HG03378 (cell line): Measurements from ENCODE around the gene ARID3B.
A peak's percentile ranks its signal among the peaks of the same experiment; 100 is the strongest.
"Not testable (repeated sequence)": the region's sequence is repeated elsewhere in the genome, so short reads cannot be mapped to it uniquely, and the experiment has no call there.

ENCODE experiments used
- ATAC-seq: cut with Tn5 transposase; IDR thresholded peaks from one replicate; pipeline ENCODE4 v1.9.1; 2021; ENCODE audit warnings: mild to moderate bottlenecking, moderate library complexity; ENCODE audit not compliant: unreplicated experiment

ARID3B gene

DNA sequence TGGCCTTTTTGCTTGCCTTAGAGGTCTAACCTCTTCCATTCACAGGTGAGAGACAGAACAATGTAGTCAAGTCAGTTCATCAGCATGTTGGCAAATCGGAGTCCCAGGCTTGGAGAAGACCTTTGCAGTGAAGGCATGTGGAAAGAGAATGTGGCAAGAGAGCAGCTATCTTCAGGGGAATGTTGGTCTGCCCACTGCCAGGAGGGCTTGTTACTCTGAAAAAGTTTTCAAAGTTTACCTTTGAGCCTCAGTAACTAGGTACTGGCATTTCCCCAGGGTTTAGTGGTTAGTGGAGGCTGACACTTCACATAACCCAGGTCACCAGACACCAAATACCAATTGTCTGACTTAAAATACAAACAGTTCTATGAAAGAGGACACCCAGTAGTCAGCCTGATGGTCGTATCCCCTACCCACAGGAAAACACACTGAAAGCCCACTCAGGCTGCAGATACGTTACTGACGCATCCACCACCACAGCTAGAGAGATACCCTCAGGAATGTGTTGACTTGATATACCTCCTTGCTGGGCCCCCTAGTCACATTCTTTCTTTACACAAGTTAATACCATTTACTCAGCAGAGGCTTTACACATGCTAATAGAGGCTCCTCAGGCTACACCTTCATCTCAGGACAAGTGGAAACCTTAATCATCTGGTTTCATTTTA is 9.7 kb upstream of the ARID3B start:
- ATAC-seq, result no peak

DNA sequence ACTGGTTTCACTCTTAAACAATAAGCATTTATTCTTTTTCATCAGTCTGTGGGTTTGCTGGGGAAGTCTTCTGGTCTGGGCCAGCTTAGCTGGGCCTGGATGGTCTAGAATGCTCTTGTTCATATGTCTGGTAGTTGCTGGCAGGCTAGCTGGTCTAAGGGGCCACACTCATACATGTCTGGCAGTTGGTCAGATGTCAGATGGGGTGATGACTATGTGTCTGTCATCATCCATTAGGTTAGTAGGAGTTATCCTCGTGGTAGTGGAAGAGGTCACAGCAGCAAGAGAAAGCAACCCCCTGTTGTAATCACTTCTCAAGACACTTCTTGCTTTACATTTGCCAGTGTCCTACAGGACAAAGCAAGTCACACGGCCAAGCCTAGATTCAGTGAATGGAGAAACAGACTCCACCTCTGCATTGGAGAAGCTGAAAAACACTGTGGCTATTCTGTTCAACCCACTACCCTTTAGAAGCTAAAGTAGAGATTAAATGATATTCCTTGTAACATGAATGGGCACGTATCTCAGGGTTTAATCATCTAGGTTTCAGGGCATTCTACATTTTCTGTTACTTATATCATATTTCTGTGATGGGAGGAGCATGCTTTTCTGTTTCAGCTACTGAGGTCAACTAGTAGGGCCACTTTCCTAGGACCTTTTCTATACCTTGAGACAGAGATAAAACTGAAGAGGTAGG is 5.5 kb upstream of the ARID3B start:
- no peak for ATAC-seq

DNA sequence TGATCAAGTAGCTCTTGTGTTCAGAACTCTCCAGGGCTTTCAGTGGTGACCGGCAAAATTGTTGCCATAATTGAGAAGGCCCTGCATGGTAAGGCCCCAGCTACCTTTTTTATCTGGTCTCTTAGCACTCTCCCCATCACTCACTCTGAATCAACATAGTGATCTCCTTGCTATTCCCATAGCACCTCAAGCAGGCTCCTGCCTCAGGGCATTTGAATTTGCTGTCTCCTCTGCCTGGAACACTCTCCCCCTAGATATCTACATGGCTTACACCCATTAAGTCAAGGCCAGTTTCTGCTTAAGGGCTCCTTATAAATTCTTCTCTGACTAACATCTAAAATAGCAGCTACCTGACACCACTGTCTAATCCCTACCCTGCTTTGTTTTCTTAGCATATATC is 3.3 kb upstream of the ARID3B start:
- ATAC-seq, result no peak

DNA sequence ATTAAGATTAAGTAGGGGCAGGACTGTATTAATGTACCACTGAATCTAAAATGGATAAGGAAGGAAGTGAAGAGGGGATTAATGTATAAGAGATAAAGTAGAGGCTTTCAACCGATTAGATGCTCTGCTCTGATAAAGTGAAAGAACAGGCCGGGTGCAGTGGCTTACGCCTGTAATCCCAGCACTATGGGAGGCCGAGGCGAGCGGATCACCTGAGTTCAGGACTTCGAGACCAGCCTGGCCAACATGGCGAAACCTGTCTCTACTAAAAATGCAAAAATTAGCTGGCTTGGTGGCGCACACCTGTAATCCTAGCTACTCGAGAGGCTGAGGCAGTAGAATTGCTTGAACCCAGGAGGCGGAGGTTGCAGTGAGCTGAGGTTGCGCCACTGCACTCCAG is 1.5 kb upstream of the ARID3B start:
- ATAC-seq, result not testable (repeated sequence)

DNA sequence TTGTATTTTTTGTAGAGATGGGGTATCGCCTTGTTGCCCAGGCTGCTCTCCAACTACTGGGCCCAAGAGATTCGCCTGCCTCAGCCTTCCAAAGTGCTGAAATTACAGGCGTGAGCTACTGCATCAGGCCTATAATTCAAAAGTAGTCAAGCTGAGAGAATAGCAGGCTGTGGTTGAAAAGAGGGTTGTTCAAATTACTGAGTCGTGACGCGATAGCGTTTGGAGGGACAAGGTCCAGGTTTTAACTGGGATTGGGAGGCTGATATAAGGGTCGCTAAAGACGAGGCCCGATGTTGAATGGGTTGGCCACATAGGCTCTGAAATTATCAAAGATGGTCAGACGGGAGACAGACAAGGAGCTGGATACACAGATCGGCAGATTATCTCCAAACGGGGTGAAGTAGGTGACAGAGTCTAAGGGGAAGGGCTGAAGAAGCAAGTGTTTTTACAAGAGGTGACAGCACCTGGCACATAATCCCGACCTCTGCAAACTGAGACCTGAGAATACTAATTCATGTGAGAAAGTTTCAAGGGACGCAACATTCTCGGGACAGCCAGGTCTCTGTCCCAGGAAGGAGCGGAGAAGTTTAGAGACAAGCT is 759 bp upstream of the ARID3B start:
- peak; percentile 11 for ATAC-seq

DNA sequence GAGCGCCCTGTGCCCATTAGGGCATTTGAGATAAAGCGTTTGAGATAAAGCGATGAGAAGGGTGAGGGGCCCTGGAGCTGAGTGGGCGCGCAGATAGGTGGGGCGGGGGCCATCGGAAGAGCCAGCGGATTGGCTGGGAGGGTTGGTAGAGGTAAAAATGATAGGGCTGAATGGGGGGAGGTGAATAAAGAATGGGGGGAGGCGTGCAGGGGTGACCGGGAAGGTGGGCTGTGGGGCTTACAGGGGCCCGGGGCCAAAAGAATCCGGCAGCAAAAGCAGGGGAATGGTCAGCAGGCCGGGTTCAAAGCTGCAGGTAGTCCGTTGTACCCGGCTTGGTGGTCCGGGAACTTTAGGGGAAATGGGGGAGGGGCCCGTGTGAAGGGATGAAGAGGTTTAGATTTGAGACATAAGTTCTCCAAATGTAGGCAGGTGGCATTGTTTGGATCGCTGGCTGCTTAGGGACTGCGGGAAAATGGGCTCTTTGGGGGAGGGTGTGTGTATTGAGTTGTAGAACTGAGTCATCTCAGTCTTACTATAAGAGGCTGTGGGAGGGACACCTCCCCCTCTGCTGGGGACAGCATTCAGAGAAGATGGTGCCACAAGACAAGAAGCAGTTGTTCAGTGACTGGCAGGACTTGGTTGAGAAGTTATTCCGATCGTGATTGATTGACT is 610 bp downstream of the ARID3B start:
- peak; percentile 35 for ATAC-seq

DNA sequence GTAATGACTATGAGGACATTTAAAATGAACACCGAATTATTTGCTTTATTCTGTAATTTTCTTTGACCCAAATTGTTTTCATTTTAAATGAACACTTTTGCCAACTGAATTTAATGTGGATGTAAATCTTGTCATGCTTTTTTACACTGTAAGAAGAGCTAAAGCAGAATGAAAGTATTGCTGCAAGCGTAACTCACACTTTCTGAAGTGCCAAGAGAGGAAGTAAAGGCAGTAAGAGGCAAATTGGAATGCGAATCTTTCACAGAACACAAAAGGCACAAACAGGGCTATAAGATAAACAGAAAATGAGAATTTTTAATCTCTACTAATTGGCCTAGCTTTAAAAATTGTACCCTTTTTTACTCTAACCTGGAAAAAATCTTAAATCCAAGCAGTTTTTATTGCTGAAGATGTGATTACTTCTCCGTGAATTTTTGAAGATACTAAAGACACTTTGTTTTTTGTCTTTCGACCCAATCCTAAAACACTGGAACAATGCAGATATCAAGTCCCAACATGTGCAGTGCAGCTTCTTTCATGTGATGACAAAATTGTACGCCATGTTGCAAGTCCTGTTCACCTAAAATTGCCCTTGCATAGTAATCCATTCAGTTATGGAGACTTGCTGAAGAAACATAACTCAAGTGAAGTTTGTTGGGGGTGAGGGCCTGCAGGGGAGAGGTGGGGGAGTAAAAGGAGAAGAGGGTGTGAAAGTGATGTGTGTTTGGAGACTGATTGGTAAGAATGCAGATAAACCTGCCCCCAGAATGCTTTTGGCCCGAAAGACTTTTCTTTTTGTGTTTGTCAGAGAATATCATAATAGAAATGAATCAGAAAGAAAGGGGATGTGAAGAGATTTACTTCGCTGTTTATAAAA is 1.4 kb downstream of the ARID3B start:
- ATAC-seq, result peak; percentile 3

DNA sequence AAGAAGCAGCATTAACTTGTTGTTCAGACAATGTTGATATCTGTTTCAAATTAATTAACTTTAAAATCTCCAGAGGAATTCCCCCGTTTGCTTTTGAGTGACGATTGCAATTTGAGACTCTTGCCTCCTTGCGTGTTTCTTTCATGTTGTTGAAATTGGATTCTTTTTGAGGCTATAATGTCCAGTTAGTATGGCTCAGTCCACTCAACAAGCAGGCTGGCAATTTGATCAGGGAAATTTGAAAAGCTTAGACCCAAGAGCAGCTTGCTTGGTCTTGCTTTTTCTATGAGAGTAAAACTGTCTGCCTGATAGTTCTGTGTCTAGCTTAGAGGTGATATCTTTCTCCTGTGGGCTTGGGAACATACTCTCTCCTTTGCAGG is 2.0 kb downstream of the ARID3B start:
- ATAC-seq, result no peak

DNA sequence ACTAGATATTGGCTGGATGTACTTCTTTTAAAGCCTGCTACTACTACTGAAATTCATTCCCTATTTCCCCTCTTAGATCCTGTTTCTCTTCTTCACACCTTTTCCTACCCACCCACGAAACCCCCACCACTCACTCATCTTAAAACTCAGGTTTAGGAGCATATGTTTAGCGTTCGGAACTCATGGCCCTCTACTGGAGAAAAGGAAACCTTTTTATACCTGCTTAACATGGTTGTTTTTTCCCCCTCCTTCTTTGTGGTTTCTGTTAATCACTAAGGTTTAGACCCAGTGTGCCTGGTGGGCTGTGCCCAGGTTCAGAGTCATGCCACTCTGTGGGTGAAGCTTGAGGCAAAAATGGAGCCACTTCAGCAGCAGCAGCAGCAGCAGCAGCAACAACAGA is 2.6 kb downstream of the ARID3B start:
- no peak for ATAC-seq

DNA sequence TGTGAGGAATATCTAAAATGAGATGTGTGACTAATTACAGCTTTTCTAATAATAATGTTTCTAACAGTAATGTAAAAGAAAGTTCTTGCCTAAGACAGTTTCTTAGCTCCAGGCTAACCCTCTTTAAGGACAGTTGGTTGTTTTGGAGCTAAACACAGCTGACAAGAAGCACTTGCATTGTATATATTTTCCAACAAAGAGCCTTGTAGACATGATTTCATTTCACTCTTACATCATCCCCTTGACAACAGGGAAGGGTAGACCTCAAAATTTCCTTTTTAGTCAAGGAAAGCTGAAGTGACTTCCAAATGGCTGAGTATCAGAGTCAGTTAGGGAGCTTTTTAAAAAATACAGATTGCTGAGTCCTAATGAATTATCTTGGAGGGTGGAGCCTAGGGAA is 4.1 kb downstream of the ARID3B start:
- no peak for ATAC-seq

DNA sequence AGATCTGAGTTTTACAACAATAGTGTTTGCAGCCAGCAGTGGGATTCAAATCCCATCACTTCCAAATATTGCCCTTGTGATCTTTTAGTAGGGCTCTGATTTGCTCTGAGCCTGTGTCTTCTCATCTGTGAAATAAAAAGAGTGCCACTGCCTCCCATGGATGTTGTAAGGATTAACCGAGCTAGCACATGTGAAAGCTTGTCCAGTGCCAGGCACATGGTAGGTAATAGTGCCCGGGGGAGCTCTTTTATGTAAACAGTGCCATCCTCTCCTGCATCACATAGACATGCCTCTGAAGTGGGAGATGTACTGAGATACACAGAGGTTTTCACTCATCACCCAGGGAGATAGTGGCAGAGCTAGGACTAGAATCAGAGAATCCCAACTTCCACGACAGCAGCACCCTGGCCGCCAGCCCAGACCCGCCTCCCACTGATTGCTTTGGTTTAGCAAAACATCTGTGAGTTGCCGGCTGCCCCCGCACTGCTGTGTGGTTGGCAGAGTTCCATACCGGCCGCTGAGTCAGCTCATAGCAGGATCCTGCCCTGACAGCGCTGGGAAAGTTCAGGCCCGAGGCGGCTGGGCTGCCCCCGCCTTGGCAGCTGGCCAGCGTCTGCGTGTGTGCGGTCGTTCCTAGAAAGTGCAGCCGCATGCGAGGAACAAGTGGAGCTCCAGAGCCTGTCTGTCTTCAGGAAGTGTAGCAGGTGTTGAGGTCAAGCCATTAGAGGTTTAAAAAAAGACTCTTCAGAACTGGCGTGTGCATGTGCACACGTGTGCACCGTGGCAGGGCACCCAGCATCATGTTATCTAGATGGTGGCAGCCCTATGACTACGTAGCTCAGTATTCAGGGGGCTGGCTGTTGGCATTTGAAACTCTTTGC is 5.0 kb downstream of the ARID3B start:
- peak; percentile 41 for ATAC-seq

DNA sequence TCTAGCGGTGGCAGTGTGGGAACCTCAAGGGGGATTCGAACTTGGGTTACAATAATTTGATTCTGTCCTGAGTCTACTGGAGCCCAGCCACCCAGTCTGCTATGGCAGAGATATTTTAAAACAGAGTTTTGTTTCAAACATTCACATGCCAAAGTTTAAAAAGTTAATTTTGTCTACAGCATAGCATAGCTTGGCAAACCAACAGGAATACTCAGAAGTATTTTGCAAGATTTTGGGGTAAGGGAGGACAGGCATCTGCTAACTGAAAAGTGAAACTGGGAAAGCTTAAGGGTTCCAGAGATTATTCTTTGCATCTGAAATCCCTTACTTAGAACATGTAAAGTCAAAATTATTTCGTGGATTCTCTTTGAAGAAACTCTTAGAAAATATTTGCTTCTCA is 6.6 kb downstream of the ARID3B start:
- ATAC-seq, result no peak

DNA sequence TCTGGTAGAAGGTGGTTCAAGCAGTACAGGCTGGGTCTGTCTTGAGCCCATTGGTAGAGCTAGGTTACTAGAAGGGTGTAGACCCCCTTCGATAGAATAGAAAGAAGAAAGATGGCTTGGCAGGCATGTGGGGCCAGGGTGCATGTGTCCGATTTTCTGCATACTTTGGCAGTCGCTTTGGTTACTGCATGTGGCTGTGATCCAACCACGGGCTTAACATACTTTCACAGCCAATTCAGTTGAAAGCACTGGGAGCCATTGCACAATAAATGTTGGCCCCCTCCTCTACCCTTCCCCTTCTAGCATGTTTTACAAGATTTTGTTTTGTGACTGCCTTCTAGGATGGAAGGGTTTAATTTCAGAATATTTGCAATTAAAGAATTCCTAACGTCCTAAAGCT is 7.2 kb downstream of the ARID3B start:
- no peak for ATAC-seq

DNA sequence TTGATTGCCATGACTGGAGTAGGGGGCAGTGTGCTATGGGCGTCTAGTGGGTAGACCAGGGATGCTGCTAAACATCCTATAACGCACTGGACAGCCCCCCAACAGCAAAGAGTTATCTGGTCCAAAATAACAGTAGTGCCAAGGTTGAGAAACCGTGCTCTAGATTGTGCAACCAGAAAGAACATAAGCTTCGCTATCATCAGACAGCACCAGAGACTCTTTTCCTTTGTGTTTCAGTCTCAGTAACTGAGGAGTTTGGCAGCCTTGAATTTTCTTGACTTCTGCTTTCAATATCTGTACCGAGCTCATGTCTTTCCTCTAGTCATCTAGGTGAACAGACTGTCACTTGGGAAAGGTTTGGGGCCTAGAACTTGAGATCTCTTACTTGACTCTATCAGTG is 8.8 kb downstream of the ARID3B start:
- no peak for ATAC-seq

DNA sequence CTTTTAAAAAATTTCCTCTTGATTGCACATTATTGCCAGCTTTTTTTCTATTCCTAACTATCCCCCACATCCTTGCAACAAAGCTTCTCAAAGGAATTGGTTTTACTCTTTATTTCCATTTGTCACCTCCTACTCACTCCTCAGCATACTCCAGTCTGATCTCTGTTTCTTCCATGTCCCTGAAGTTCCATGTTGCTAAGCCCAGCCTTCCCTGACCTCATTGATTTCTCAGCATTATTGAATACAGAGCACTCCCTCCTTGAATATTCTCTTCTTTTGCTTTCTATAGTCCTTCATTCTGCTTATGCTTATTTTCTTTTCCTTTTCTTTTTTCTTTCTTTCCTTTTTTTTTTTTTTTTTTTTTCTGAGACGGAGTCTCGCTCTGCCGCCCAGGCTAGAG is 10.7 kb downstream of the ARID3B start:
- no peak for ATAC-seq

DNA sequence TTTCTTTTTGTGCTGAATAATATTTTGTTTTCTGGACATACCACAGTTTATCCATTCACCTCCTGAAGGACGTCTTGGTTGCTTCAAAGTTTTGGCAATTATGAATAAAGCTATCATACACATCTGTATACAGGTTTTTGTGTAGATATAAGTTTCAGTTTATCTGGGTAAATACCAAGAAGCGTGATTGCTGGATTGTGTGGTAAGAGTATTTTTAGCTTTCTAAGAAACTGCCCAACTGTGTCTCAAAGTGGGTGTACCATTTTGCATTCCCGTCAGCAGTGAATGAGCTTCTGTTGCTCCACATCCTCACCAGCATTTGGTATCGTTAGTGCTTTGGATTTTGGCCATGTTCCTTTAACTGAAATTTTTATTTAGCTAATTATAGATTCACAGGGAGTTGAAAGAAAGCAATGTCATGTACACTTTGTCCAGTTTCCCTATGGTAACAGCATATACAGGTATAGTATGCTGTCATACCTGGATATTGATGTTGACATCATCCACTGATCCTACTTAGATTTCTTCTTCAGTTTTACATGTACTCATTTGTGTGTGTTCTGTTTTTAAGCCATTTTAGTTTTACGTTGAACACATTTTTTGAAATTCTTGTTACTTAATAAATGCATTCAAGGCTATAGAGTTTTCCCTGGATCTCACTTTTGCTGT is 11.9 kb downstream of the ARID3B start:
- no peak for ATAC-seq

DNA sequence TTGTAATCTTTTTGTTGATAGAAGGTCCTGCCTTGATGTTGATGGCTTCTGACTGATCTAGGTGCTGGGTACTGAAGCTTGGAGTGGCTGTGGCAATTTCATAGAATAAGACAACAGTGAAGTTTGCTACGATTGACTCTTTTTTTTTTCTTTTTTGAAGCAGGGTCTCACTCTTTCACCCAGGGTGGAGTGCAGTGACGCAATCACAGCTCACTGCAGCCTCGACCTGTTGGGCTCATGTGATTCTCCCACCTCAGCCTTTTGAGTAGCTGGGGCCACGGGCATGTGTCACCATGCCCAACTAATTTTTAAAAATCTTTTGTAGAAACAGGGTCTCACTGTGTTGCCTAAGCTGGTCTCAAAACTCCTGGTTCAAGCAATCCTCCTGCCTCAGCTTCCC is 14.2 kb downstream of the ARID3B start:
- no peak for ATAC-seq

DNA sequence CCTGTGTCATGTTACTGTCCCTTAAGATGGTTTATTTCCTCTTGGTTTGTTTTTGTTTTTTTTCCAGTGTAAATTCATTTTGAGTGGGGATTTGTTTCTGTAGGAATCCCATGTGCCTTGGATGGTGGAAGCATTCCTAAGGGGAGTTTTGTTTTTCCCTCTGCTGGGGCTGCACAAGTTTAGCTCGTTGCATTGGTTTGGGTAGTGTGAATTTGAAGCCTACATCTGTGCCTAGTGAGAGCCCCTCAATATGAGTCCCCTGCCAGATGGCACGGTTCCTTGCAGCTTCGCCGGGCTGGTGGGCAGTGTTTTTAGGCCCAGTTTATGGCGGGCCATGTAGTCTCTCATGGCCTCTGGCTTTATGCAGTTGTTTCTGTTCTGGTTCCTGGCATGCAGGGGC is 17.7 kb downstream of the ARID3B start:
- ATAC-seq, result no peak

DNA sequence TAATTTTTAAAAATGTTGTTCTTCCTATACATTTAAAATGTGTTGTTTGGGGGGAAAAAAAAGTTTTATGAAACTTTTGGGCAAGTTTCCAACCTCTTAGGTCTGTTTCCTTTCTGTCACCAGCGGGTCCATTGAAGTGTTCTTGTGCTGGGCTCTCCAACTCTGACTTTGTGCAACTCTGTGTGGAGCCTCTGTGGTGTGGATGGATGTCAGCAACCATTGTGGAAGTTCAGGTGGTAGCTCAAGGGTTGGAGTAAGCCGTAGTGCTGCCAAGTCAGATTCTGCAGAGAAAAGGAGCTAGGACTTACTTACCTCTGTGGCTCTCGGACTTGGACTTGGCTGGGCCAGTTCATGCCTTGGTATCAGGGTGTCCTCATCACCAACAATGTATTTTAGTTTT is 22.4 kb downstream of the ARID3B start:
- ATAC-seq, result no peak
